Sigmoid colon (tissue), 3 donors: ENCODE measurements around the gene KIAA1217.

Source experiments
- POLR2A ChIP-seq, 2 donors: fragments of 450-650 bp; IDR thresholded peaks; one replicate each; pipeline ENCODE4 v1.6.1; 2016; ENCODE audit warnings: antibody characterized with exemption in 2 of 2, mild to moderate bottlenecking in 2 of 2, moderate library complexity in 2 of 2
- TF ChIP-seq, protein P1 (sequence below), 4 experiments: fragments of 450-650 bp in 3 of 4; fragments of 200-600 bp in 1 of 4; IDR thresholded peaks; one replicate each; pipeline ENCODE4 v1.5.1; 2016 to 2019; ENCODE audit warnings: antibody characterized with exemption in 4 of 4, mild to moderate bottlenecking in 3 of 4, moderate library complexity in 2 of 4

DNA sequence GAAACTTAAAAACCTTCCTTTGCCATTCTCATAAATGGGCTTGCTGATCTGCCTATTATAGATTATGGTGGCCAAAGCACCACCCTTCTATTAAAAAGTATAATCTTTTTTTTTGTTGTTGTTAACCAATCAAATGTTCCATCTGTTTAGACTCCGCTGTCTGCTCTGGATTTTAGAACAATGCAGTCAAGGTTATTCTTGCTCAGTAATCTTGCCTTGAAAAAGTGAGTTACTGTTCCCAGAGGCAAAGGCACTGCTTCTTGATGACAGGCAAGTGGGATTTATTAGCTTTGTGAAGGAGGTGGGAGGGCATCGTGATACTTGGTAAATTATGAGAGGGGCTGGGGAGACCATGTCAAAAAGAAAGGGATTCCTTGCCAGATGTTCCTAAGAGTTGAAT lies 143.5 kb downstream of the KIAA1217 start:
- TF ChIP-seq, protein P1, sequence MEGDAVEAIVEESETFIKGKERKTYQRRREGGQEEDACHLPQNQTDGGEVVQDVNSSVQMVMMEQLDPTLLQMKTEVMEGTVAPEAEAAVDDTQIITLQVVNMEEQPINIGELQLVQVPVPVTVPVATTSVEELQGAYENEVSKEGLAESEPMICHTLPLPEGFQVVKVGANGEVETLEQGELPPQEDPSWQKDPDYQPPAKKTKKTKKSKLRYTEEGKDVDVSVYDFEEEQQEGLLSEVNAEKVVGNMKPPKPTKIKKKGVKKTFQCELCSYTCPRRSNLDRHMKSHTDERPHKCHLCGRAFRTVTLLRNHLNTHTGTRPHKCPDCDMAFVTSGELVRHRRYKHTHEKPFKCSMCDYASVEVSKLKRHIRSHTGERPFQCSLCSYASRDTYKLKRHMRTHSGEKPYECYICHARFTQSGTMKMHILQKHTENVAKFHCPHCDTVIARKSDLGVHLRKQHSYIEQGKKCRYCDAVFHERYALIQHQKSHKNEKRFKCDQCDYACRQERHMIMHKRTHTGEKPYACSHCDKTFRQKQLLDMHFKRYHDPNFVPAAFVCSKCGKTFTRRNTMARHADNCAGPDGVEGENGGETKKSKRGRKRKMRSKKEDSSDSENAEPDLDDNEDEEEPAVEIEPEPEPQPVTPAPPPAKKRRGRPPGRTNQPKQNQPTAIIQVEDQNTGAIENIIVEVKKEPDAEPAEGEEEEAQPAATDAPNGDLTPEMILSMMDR (IDR thresholded peaks at IDR 0.05), result no peak
- no peak for TF ChIP-seq POLR2A (IDR thresholded peaks at IDR 0.05)
